AG04450 (cell line): Measurements from ENCODE around the gene TAS1R2. TPM values are rescaled to one million over a fixed set of nuclear protein-coding genes. Genes with fewer than 3 reads are reported as not detected.
"Not testable (repeated sequence)": the region's sequence is repeated elsewhere in the genome, so short reads cannot be mapped to it uniquely, and the experiment has no call there.

Experiments
- CTCF ChIA-PET: fragments of 300-600, 350-600 bp; formaldehyde crosslinking; extraction: SDS; loops from one replicate; lab custom pipeline; 2022; ENCODE audit warnings: antibody characterized with exemption, inconsistent platforms; lab: Charles Lee
- POLR2A ChIA-PET: fragments of 350-600 bp; formaldehyde crosslinking; extraction: SDS; loops from one replicate; lab custom pipeline; 2021; ENCODE audit warnings: antibody characterized with exemption, inconsistent platforms; lab: Yijun Ruan, JAX
- DNase-seq: peaks from one replicate; pipeline ENCODE4 v3.0.0-alpha.2; 2011; ENCODE audit warnings: low read depth, low spot score
- H3K27ac ChIP-seq: one replicate; pipeline ENCODE4 v1.5.1; 2012; ENCODE audit warnings: low read depth, low read length, control low read depth
- H3K27me3 ChIP-seq: one replicate; pipeline ENCODE4 v1.6.0; 2012; ENCODE audit warnings: low read length; ENCODE audit not compliant: control insufficient read depth, insufficient read depth
- H3K4me3 ChIP-seq: 2 replicates; pipeline ENCODE4 v1.5.1; 2011; ENCODE audit warnings: mild to moderate bottlenecking, low read depth, low read length, control low read depth
- H3K9me3 ChIP-seq: 2 replicates; pipeline ENCODE4 v1.5.1; 2012; ENCODE audit warnings: low read length; ENCODE audit not compliant: control insufficient read depth, insufficient read depth
- polyA plus RNA-seq: library from polyadenylated mRNA; depleted of rRNA; stranded (reverse); fragments of >200 nt; gene quantifications from 2 replicates; pipeline ENCODE4 v1.2.3, GENCODE V29; 2011
- TF ChIP-seq, protein P1 (sequence below): IDR thresholded peaks from 2 replicates; pipeline ENCODE4 v1.5.1; 2011; ENCODE audit warnings: low read depth, low read length, control low read depth, inconsistent platforms

Gene TAS1R2
- polyA plus RNA-seq, 1 experiment: not detected

DNA sequence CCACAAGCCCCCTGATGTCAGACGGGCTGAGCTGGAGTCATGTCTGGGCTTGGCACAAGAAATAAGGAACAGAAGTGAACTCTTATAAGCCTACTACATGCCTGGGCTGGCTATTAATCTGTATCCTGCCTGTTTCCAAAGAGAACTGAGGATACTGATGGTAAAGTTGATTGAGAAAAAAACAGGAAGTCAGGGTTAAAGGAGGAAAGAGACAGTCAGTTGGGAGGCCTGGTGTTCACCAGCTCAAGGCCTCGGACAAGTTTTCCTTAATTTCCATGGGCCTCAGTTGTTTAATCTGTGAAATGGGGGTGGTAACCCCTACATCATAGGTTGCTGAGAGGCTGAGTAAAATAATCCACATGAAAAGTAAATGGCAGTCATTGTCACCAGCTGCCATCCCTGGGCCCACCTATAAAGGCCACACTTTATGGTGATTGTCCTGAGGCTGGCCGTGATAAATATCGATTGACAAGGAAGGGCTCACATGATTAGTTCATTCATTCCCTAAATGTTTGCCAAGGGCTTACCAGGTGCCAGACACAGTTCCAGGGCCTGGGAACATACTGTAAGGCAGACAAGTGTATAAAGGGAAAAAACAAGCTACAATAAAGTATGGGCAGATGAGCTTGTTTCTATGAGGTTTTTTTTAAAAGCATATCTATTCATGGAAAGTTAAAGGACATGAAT is 40.0 kb upstream of the TAS1R2 start:
- ChIA-PET CTCF (interaction anchor here (3.1 kb wide), 1 partner anchor 13 kb away, joined by 19 read pairs; no protein-coding TSS in a partner anchor), POLR2A (no interaction called here)
- TF ChIP-seq, protein P1, sequence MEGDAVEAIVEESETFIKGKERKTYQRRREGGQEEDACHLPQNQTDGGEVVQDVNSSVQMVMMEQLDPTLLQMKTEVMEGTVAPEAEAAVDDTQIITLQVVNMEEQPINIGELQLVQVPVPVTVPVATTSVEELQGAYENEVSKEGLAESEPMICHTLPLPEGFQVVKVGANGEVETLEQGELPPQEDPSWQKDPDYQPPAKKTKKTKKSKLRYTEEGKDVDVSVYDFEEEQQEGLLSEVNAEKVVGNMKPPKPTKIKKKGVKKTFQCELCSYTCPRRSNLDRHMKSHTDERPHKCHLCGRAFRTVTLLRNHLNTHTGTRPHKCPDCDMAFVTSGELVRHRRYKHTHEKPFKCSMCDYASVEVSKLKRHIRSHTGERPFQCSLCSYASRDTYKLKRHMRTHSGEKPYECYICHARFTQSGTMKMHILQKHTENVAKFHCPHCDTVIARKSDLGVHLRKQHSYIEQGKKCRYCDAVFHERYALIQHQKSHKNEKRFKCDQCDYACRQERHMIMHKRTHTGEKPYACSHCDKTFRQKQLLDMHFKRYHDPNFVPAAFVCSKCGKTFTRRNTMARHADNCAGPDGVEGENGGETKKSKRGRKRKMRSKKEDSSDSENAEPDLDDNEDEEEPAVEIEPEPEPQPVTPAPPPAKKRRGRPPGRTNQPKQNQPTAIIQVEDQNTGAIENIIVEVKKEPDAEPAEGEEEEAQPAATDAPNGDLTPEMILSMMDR: no peak
- Histone ChIP-seq H3K27me3 (no peaks in the 10 kb centered on the region), H3K4me3 (no peak overlapping the region), H3K27ac (no peak overlapping the region), H3K9me3 (no peaks in the 10 kb centered on the region; the same call in 1 of the 2 replicates)
- no peak for DNase-seq

DNA sequence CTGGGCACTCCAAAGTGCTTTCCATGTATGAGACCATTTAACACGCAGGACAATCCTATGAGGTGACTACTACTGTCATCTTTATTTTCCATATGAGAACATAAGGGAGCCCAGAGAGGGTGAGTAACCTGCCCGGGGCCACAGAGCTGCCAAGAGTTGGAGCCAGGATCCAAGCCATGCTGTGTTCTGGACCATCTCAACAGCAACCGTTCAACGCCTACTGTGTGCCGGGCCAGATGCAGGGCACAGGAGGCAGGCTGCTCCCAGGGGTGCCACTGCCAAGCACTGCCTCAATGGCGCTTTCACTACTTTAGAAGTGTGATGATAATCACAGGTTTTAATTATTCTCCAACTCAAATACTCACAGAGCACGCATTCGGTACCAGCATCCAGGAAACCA is 39.1 kb upstream of the TAS1R2 start:
- H3K27me3 ChIP-seq: no peaks in the 10 kb centered on the region
- ChIA-PET POLR2A (no interaction called here), CTCF (interaction anchor here (1.3 to 3.1 kb wide), 2 partner anchors 14 kb away, joined by 3 to 19 read pairs; no protein-coding TSS in a partner anchor)
- no peaks in the 10 kb centered on the region; the same call in 1 of the 2 replicates for H3K9me3 ChIP-seq
- H3K27ac ChIP-seq: no peak overlapping the region
- TF ChIP-seq, protein P1: no peak
- no peak for DNase-seq
- H3K4me3 ChIP-seq: no peak overlapping the region

DNA sequence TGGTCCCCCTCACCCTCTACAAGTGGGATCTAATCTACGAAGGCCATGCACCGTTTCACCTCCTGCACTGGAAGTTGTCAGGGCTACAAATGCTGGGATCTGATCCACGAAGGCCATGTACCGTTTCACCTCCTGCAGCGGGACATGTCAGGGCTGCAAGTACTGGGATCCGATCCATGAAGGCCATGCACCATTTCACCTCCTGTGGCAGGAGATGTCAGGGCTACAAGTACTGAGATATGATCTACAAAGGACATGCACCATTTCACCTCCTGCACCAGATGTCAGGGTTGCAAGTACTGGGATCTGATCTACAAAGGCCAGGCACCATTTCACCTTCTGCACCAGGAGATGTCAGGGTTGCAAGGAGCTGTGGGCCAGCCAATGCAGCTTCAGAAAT is 35.9 kb upstream of the TAS1R2 start:
- Histone ChIP-seq H3K9me3 (no peaks in the 10 kb centered on the region), H3K4me3 (no peak overlapping the region), H3K27ac (no peak overlapping the region), H3K27me3 (no peaks in the 10 kb centered on the region)
- TF ChIP-seq, protein P1: no peak
- no peak for DNase-seq
- ChIA-PET CTCF (interaction anchor here (1.5 kb wide), 1 partner anchor 12 kb away, joined by 3 read pairs; no protein-coding TSS in a partner anchor), POLR2A (no interaction called here)

DNA sequence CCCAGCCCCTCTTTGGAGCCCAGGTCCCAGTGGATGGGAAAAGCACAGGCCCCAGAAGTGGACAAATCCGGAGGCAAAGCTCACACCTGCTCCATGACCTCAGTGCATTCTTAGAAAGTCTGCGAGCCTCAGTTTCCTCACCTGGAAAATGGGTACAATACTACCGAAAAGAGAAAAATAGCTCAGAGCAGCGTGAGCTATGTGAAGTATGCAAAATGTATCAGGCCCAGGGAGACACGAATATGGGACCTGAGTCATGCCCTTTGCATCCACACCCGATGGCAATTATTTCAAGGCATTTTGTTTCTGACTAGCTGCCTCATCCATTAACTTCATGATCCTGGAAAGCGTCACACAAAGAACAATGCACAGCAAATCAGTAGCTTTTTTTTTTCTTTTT is 33.7 kb upstream of the TAS1R2 start:
- ChIA-PET POLR2A (no interaction called here), CTCF (interaction anchor here (1.6 to 2.0 kb wide), 4 partner anchors 9 to 21 kb away, joined by 5 to 11 read pairs (median 8); partner anchors contain the start of gene ALDH4A1)
- Histone ChIP-seq H3K4me3 (no peak overlapping the region), H3K9me3 (no peaks in the 10 kb centered on the region), H3K27me3 (no peaks in the 10 kb centered on the region), H3K27ac (no peak overlapping the region)
- TF ChIP-seq, protein P1: no peak
- no peak for DNase-seq

DNA sequence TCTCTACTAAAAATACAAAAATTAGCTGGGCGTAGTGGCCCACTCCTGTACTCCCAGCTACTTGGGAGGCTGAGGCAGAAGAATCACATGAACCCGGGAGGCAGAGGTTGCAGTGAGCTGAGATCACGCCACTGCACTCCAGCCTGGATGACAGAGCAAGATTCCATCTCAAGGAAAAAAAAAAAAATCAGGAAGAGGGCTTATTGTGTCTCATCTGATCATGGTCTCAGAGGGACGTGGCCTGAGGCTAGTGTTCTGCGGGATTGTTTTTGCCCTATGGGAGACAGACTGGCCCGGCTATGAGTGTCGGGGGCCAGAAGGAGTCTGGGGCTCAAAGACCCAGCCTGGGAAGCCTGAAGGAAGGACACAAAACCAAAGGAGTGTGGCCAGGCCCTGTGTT is 32.4 kb upstream of the TAS1R2 start:
- ChIA-PET POLR2A (interaction anchor here (0.6 kb wide), 1 partner anchor 833 kb away, joined by 4 read pairs; no protein-coding TSS in a partner anchor), CTCF (interaction anchor here (1.3 to 1.7 kb wide), 2 partner anchors 7 to 21 kb away, joined by 5 to 11 read pairs; no protein-coding TSS in a partner anchor)
- not testable (repeated sequence) for DNase-seq, H3K27ac ChIP-seq, H3K27me3 ChIP-seq, H3K4me3 ChIP-seq, H3K9me3 ChIP-seq
